ENCODE measurements around the gene TBX19. TPM values are rescaled to one million over a fixed set of nuclear protein-coding genes. Genes with fewer than 3 reads are reported as not detected.

TBX19 gene
- total RNA-seq, 1 donor from 2014 or later = 1.1 TPM

DNA sequence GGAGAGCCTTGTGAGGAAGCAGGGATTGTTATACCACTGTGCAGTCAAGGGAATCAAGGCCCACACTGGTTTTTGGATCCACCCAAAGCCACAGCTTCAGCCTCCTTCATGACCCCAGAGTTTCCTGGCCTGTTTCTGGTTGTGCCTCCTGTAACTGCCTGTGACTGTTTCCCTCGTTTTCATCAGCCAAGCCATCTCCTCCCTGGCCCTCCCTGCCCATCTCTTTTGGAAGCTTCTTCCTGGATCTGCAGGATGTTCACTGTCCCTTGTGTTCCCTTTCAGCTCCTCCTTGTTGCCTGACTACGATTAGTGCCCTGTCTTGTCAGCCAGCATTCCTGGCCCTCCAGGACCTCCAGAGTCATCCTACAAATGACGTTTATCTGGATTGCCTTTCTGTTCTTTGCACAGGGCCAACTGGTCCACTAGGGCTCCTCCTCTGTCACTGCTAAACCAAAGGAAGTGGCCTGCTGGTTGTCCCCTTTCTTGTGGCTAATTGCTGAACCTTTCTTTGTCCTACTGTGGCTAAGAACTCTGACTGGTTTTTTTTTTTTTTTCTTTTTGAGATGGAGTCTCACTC, 37.0 kb upstream of the TBX19 start:
- no peaks in the 10 kb centered on the region for H3K27me3 Mint-ChIP-seq (ENCODE audit: low read depth, unreplicated experiment)
- H3K36me3 Mint-ChIP-seq (ENCODE audit: low read depth, unreplicated experiment) = peaks cover 33% of the 10 kb centered on the region
- no peaks in the 10 kb centered on the region for H3K9me3 ChIP-seq (ENCODE audit: insufficient read depth, low read depth, low read length)
- peaks cover 14% of the 10 kb centered on the region for H3K36me3 ChIP-seq (ENCODE audit: insufficient read depth, low read length)
- no peak overlapping the region for H3K9ac ChIP-seq (ENCODE audit: low read length)
- DNase-seq (ENCODE audit: low read depth) (no peak), FAIRE-seq (no peak)
- H2AFZ ChIP-seq (ENCODE audit: low read depth, low read length) = no peak overlapping the region
- H3K27ac ChIP-seq (ENCODE audit: low read depth, low read length) = no peak overlapping the region
- H3K4me3 ChIP-seq (ENCODE audit: insufficient read depth, low read depth, low read length) = no peak overlapping the region
- TF ChIP-seq EZH2 (IDR thresholded peaks at IDR 0.05; ENCODE audit: insufficient read depth, low read length) = no peak
- TF ChIP-seq, protein P1, sequence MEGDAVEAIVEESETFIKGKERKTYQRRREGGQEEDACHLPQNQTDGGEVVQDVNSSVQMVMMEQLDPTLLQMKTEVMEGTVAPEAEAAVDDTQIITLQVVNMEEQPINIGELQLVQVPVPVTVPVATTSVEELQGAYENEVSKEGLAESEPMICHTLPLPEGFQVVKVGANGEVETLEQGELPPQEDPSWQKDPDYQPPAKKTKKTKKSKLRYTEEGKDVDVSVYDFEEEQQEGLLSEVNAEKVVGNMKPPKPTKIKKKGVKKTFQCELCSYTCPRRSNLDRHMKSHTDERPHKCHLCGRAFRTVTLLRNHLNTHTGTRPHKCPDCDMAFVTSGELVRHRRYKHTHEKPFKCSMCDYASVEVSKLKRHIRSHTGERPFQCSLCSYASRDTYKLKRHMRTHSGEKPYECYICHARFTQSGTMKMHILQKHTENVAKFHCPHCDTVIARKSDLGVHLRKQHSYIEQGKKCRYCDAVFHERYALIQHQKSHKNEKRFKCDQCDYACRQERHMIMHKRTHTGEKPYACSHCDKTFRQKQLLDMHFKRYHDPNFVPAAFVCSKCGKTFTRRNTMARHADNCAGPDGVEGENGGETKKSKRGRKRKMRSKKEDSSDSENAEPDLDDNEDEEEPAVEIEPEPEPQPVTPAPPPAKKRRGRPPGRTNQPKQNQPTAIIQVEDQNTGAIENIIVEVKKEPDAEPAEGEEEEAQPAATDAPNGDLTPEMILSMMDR (IDR thresholded peaks at IDR 0.05; ENCODE audit: insufficient read depth, low read depth, low read length) = no peak
- peaks cover 16% of the 10 kb centered on the region for H3K79me2 ChIP-seq (ENCODE audit: insufficient read depth, low read length)
- H3K4me2 ChIP-seq (ENCODE audit: low read length) = no peak overlapping the region
- no peaks in the 10 kb centered on the region for H3K4me1 Mint-ChIP-seq (ENCODE audit: low read depth, unreplicated experiment)
- no peaks in the 10 kb centered on the region for H3K27me3 ChIP-seq (ENCODE audit: insufficient read depth, low read length)
- peaks cover 16% of the 10 kb centered on the region for H4K20me1 ChIP-seq (ENCODE audit: insufficient read depth, low read length)
- no peaks in the 10 kb centered on the region for H3K9me3 Mint-ChIP-seq (ENCODE audit: unreplicated experiment)
- no peak overlapping the region for H3K4me3 Mint-ChIP-seq (ENCODE audit: unreplicated experiment)
- H3K27ac Mint-ChIP-seq (ENCODE audit: unreplicated experiment) = no peak overlapping the region
- H3K4me1 ChIP-seq (ENCODE audit: insufficient read depth, low read length) = no peaks in the 10 kb centered on the region

DNA sequence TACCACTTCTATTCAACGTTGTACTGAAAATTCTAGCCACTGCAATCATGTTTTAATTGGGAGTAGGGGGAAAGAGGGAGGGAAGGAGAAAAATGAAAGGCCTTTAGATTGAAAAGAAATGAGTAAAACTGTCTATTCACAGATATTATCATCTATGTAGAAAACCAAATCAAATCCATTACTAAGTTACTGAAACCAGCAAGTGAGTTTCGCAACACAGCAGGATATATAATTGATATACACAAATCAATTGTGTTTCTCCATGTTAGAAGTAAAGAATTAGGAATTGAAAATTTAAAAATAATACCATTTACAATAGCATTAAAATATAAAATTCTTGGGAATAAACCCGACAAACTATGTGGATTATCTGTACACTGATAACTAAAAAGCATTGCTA, 35.6 kb upstream of the TBX19 start:
- no peak overlapping the region for H3K4me3 Mint-ChIP-seq (ENCODE audit: unreplicated experiment)
- Histone ChIP-seq H3K27ac (ENCODE audit: low read depth, low read length) (no peak overlapping the region), H3K9ac (ENCODE audit: low read length) (no peak overlapping the region), H3K4me2 (ENCODE audit: low read length) (no peak overlapping the region), H4K20me1 (ENCODE audit: insufficient read depth, low read length) (peaks cover 22% of the 10 kb centered on the region), H3K27me3 (ENCODE audit: insufficient read depth, low read length) (no peaks in the 10 kb centered on the region), H3K4me3 (ENCODE audit: insufficient read depth, low read depth, low read length) (no peak overlapping the region), H3K9me3 (ENCODE audit: insufficient read depth, low read depth, low read length) (no peaks in the 10 kb centered on the region), H3K36me3 (ENCODE audit: insufficient read depth, low read length) (peaks cover 17% of the 10 kb centered on the region), H3K79me2 (ENCODE audit: insufficient read depth, low read length) (peaks cover 24% of the 10 kb centered on the region), H3K4me1 (ENCODE audit: insufficient read depth, low read length) (no peaks in the 10 kb centered on the region), H2AFZ (ENCODE audit: low read depth, low read length) (no peak overlapping the region)
- peaks cover 28% of the 10 kb centered on the region for H3K36me3 Mint-ChIP-seq (ENCODE audit: low read depth, unreplicated experiment)
- no peak for DNase-seq (ENCODE audit: low read depth)
- FAIRE-seq = no peak
- no peaks in the 10 kb centered on the region for H3K4me1 Mint-ChIP-seq (ENCODE audit: low read depth, unreplicated experiment)
- no peak overlapping the region for H3K27ac Mint-ChIP-seq (ENCODE audit: unreplicated experiment)
- no peaks in the 10 kb centered on the region for H3K9me3 Mint-ChIP-seq (ENCODE audit: unreplicated experiment)
- H3K27me3 Mint-ChIP-seq (ENCODE audit: low read depth, unreplicated experiment) = no peaks in the 10 kb centered on the region
- TF ChIP-seq, protein P1 (IDR thresholded peaks at IDR 0.05; ENCODE audit: insufficient read depth, low read depth, low read length) = no peak
- no peak for TF ChIP-seq EZH2 (IDR thresholded peaks at IDR 0.05; ENCODE audit: insufficient read depth, low read length)

DNA sequence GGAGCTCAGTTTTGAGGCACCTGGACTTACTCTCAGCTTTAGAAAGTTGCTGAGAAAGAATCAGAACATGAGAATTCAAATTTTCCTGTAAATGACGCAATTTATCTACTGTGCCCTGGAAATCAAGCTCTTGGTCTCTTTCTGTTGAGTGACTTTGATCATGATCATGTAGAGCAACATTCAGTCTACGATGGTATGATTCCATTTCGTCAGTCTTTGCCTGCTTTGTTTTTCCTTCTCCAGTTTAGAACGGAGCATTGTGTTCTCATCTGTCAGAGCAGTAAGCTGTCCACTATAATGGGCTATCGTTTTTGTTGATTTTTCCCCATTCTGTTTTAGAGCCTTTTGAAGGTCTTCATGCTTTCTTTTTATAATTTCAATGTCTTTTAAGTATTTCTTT, 34.2 kb upstream of the TBX19 start:
- Histone ChIP-seq H3K4me1 (ENCODE audit: insufficient read depth, low read length) (no peaks in the 10 kb centered on the region), H4K20me1 (ENCODE audit: insufficient read depth, low read length) (peaks cover 28% of the 10 kb centered on the region), H3K4me3 (ENCODE audit: insufficient read depth, low read depth, low read length) (no peak overlapping the region), H2AFZ (ENCODE audit: low read depth, low read length) (no peak overlapping the region), H3K9ac (ENCODE audit: low read length) (no peak overlapping the region), H3K36me3 (ENCODE audit: insufficient read depth, low read length) (peaks cover 17% of the 10 kb centered on the region), H3K27ac (ENCODE audit: low read depth, low read length) (no peak overlapping the region), H3K9me3 (ENCODE audit: insufficient read depth, low read depth, low read length) (no peaks in the 10 kb centered on the region), H3K4me2 (ENCODE audit: low read length) (no peak overlapping the region), H3K79me2 (ENCODE audit: insufficient read depth, low read length) (peaks cover 31% of the 10 kb centered on the region), H3K27me3 (ENCODE audit: insufficient read depth, low read length) (no peaks in the 10 kb centered on the region)
- H3K27ac Mint-ChIP-seq (ENCODE audit: unreplicated experiment) = no peak overlapping the region
- FAIRE-seq (no peak), DNase-seq (ENCODE audit: low read depth) (no peak)
- H3K36me3 Mint-ChIP-seq (ENCODE audit: low read depth, unreplicated experiment) = peaks cover 23% of the 10 kb centered on the region
- no peaks in the 10 kb centered on the region for H3K27me3 Mint-ChIP-seq (ENCODE audit: low read depth, unreplicated experiment)
- H3K9me3 Mint-ChIP-seq (ENCODE audit: unreplicated experiment) = no peaks in the 10 kb centered on the region
- TF ChIP-seq, protein P1 (IDR thresholded peaks at IDR 0.05; ENCODE audit: insufficient read depth, low read depth, low read length) = no peak
- no peak for TF ChIP-seq EZH2 (IDR thresholded peaks at IDR 0.05; ENCODE audit: insufficient read depth, low read length)
- no peaks in the 10 kb centered on the region for H3K4me1 Mint-ChIP-seq (ENCODE audit: low read depth, unreplicated experiment)
- H3K4me3 Mint-ChIP-seq (ENCODE audit: unreplicated experiment) = no peak overlapping the region
